IMR-90 (cell line): ENCODE results near the gene MS4A6A. TPM values are rescaled to one million over a fixed set of nuclear protein-coding genes. Genes with fewer than 3 reads are reported as not detected.

Experiments used
- ATAC-seq: fragments of 200-7000 bp; cut with Tn5 transposase; 2 replicates; pipeline ENCODE4 v1.9.1; 2020; ENCODE audit warnings: low read depth, mild to moderate bottlenecking, moderate library complexity
- BruUV-seq: library from RNA; stranded (reverse); fragments of 400-500 nt; replicated peaks from 2 replicates; lab custom pipeline; 2021; lab: Mats Ljungman, UMichigan
- CTCF ChIA-PET: fragments of 300-600 bp; formaldehyde crosslinking; extraction: SDS; loops from one replicate; lab custom pipeline; 2021; ENCODE audit warnings: antibody characterized with exemption; lab: Yijun Ruan, JAX
- POLR2A ChIA-PET: fragments of 300-600 bp; sonication (Branson Sonifier 250); formaldehyde crosslinking; loops from one replicate; lab custom pipeline; 2022; ENCODE audit warnings: antibody characterized with exemption; ENCODE audit not compliant: unreplicated experiment; lab: Charles Lee
- DNase-seq: peaks from one replicate; pipeline ENCODE4 v3.0.0; 2013
- H2AFZ ChIP-seq: replicated peaks from 2 replicates; pipeline ENCODE3; 2013; ENCODE audit warnings: low read length, mild to moderate bottlenecking; ENCODE audit not compliant: poor library complexity
- H2AK5ac ChIP-seq: 2 replicates; pipeline ENCODE4 v1.6.1; 2013; ENCODE audit warnings: low read depth, low read length, inconsistent platforms
- H2AK9ac ChIP-seq: replicated peaks from 2 replicates; pipeline ENCODE3; 2013; ENCODE audit warnings: mild to moderate bottlenecking, low read depth, low read length, moderate library complexity; ENCODE audit not compliant: poor library complexity
- H2BK120ac ChIP-seq: 2 replicates; pipeline ENCODE4 v1.6.1; 2013; ENCODE audit warnings: low read depth, low read length, inconsistent platforms
- H2BK15ac ChIP-seq: 3 replicates; pipeline ENCODE4 v1.6.1; 2013; ENCODE audit warnings: low read depth, low read length, inconsistent platforms
- H2BK20ac ChIP-seq: 2 replicates; pipeline ENCODE4 v1.6.1; 2013; ENCODE audit warnings: low read depth, mild to moderate bottlenecking, inconsistent platforms, low read length, moderate library complexity
- H2BK5ac ChIP-seq: 2 replicates; pipeline ENCODE4 v1.6.1; 2013; ENCODE audit warnings: mild to moderate bottlenecking, low read depth, low read length, inconsistent platforms; ENCODE audit not compliant: poor library complexity, severe bottlenecking
- H3K14ac ChIP-seq: replicated peaks from 2 replicates; pipeline ENCODE4 v1.6.1; 2013; ENCODE audit warnings: low read depth, low read length, inconsistent platforms
- H3K18ac ChIP-seq: 2 replicates; pipeline ENCODE4 v1.6.1; 2013; ENCODE audit warnings: low read depth, low read length, control low read depth
- H3K23ac ChIP-seq: 2 replicates; pipeline ENCODE4 v1.6.1; 2013; ENCODE audit warnings: low read depth, low read length, inconsistent platforms
- H3K27ac ChIP-seq: 2 replicates; pipeline ENCODE4 v1.5.1; 2013; ENCODE audit warnings: mild to moderate bottlenecking, control low read depth, low read length; ENCODE audit not compliant: insufficient read depth
- H3K27me3 ChIP-seq: 2 replicates; pipeline ENCODE4 v1.6.1; 2013; ENCODE audit warnings: low read length; ENCODE audit not compliant: control insufficient read depth, insufficient read depth
- H3K36me3 ChIP-seq: 2 replicates; pipeline ENCODE4 v1.6.1; 2013; ENCODE audit warnings: low read length, mixed read lengths; ENCODE audit not compliant: control insufficient read depth, insufficient read depth
- H3K4ac ChIP-seq: 2 replicates; pipeline ENCODE4 v1.6.1; 2013; ENCODE audit warnings: low read depth, low read length, inconsistent platforms
- H3K4me1 ChIP-seq: 2 replicates; pipeline ENCODE4 v1.6.1; 2013; ENCODE audit warnings: low read length, mixed read lengths; ENCODE audit not compliant: control insufficient read depth, insufficient read depth
- H3K4me2 ChIP-seq: 2 replicates; pipeline ENCODE4 v1.6.1; 2013; ENCODE audit warnings: low read depth, mild to moderate bottlenecking, control low read depth, low read length, moderate library complexity
- H3K4me3 ChIP-seq: 2 replicates; pipeline ENCODE4 v1.5.1; 2013; ENCODE audit warnings: low read depth, mild to moderate bottlenecking, control low read depth, low read length, moderate library complexity; ENCODE audit not compliant: insufficient read depth
- H3K56ac ChIP-seq: 2 replicates; pipeline ENCODE4 v1.6.1; 2013; ENCODE audit warnings: low read length, inconsistent platforms; ENCODE audit not compliant: insufficient read depth; ENCODE audit errors: extremely low read depth
- H3K79me1 ChIP-seq, 2 experiments: 2 replicates each; pipeline ENCODE4 v1.6.1; 2013; ENCODE audit warnings: low read length in 2 of 2, inconsistent platforms in 1 of 2, low read depth in 1 of 2
- H3K9ac ChIP-seq: 2 replicates; pipeline ENCODE4 v1.6.1; 2013; ENCODE audit warnings: low read depth, low read length, control low read depth
- H3K9me1 ChIP-seq: 2 replicates; pipeline ENCODE4 v1.6.1; 2013; ENCODE audit warnings: low read length, inconsistent platforms; ENCODE audit not compliant: insufficient read depth
- H3K9me3 ChIP-seq: 2 replicates; pipeline ENCODE4 v1.6.1; 2013; ENCODE audit warnings: low read length; ENCODE audit not compliant: control insufficient read depth, insufficient read depth
- H4K20me1 ChIP-seq: 2 replicates; pipeline ENCODE4 v1.6.1; 2013; ENCODE audit warnings: low read length, inconsistent platforms; ENCODE audit not compliant: insufficient read depth
- H4K5ac ChIP-seq: 2 replicates; pipeline ENCODE4 v1.6.1; 2013; ENCODE audit warnings: mild to moderate bottlenecking, low read depth, low read length, control low read depth
- H4K8ac ChIP-seq, 2 experiments: 2 replicates each; pipeline ENCODE4 v1.6.1; 2013; ENCODE audit warnings: low read depth in 2 of 2, low read length in 2 of 2, control low read depth in 1 of 2, inconsistent platforms in 1 of 2
- H4K91ac ChIP-seq: 2 replicates; pipeline ENCODE4 v1.6.1; 2013; ENCODE audit warnings: low read depth, low read length, inconsistent platforms; ENCODE audit not compliant: insufficient read depth
- BHLHE40 ChIP-seq: fragments of 150-350 bp; IDR thresholded peaks from 2 replicates; pipeline ENCODE4 v1.6.1; 2016; ENCODE audit warnings: mild to moderate bottlenecking, low read depth, low read length
- CEBPB ChIP-seq: IDR thresholded peaks from 2 replicates; pipeline ENCODE4 v1.6.1; 2012; ENCODE audit warnings: low read depth, low read length, improper control_type of control experiment
- CHD1 ChIP-seq: IDR thresholded peaks from 2 replicates; pipeline ENCODE4 v1.6.1; 2012; ENCODE audit warnings: low read depth, low read length, improper control_type of control experiment
- FOS ChIP-seq: fragments of 150-350 bp; IDR thresholded peaks from 2 replicates; pipeline ENCODE4 v1.6.1; 2016; ENCODE audit warnings: low read depth, low read length
- MAFK ChIP-seq: IDR thresholded peaks from 2 replicates; pipeline ENCODE4 v1.6.1; 2012; ENCODE audit warnings: low read depth, low read length, improper control_type of control experiment
- MAZ ChIP-seq: IDR thresholded peaks from 2 replicates; pipeline ENCODE4 v1.6.1; 2012; ENCODE audit warnings: low read depth, mild to moderate bottlenecking, low read length, improper control_type of control experiment, moderate library complexity, borderline replicate concordance
- MXI1 ChIP-seq: IDR thresholded peaks from 2 replicates; pipeline ENCODE4 v1.6.1; 2012; ENCODE audit warnings: low read depth, mild to moderate bottlenecking, low read length, moderate library complexity, borderline replicate concordance
- NFE2L2 ChIP-seq: fragments of 150-350 bp; IDR thresholded peaks from 2 replicates; pipeline ENCODE4 v1.6.1; 2016; ENCODE audit warnings: low read depth, mild to moderate bottlenecking, low read length
- POLR2A ChIP-seq: IDR thresholded peaks from 2 replicates; pipeline ENCODE4 v1.6.1; 2012; ENCODE audit warnings: mild to moderate bottlenecking, low read depth, low read length
- RAD21 ChIP-seq: IDR thresholded peaks from 2 replicates; pipeline ENCODE4 v1.6.1; 2012; ENCODE audit warnings: low read length, improper control_type of control experiment
- RCOR1 ChIP-seq: IDR thresholded peaks from 2 replicates; pipeline ENCODE4 v1.6.1; 2012; ENCODE audit warnings: mild to moderate bottlenecking, low read length, improper control_type of control experiment; ENCODE audit not compliant: insufficient replicate concordance
- RFX5 ChIP-seq: IDR thresholded peaks from 2 replicates; pipeline ENCODE4 v1.8.0; 2012; ENCODE audit warnings: low read depth, mild to moderate bottlenecking, low read length, moderate library complexity
- SMC3 ChIP-seq: fragments of 150-350 bp; IDR thresholded peaks from 2 replicates; pipeline ENCODE4 v1.6.1; 2016; ENCODE audit warnings: low read depth, mild to moderate bottlenecking, antibody characterized with exemption, low read length, moderate library complexity
- WGBS, 2 experiments: methylation state at CpG; one replicate each; pipeline versions ENCODE4 v1.1.5 to v1.1.7; 2013; ENCODE audit warnings: missing lambda C conversion rate in 2 of 2; ENCODE audit not compliant: insufficient read length in 1 of 2; ENCODE audit errors: extremely low coverage in 2 of 2; 5-methylcytosine and 5-hydroxymethylcytosine counted together
- dilution Hi-C: fragments of 300-500 bp; cut with HindIII; formaldehyde crosslinking; loops from one replicate; pipeline ENCODE4 v1.14.3; 2018; ENCODE audit warnings: low sequenced_read_pairs; ENCODE audit not compliant: unreplicated experiment
- in situ Hi-C: fragments of 300-500 bp; cut with MboI; formaldehyde crosslinking; loops from 3 replicates; pipeline ENCODE4 v1.14.3; 2019; ENCODE audit warnings: low sequenced_read_pairs, inconsistent platforms, mixed read lengths
- intact Hi-C: fragments of 100-400 bp; cut with micrococcal nuclease; formaldehyde crosslinking; loops from 2 replicates; pipeline ENCODE4 v1.10.0; 2022
- polyA plus RNA-seq, 3 experiments: library from polyadenylated mRNA; depleted of rRNA; stranded (reverse); fragments of >200 nt; gene quantifications; 2 replicates each; pipeline ENCODE4 v1.2.3, GENCODE V29; 2012; ENCODE audit warnings: low replicate concordance in 1 of 3
- total RNA-seq: library from RNA; depleted of rRNA; stranded (reverse); fragments of >200 nt; gene quantifications from 2 replicates; pipeline ENCODE4 v1.2.3, GENCODE V29; 2012
- TF ChIP-seq, protein P1 (sequence below): conservative IDR thresholded peaks from 2 replicates; pipeline ENCODE4 v1.5.1; 2012; ENCODE audit warnings: mild to moderate bottlenecking, low read depth, low read length, improper control_type of control experiment
- TF ChIP-seq, protein P2 (sequence below): fragments of 150-350 bp; IDR thresholded peaks from 2 replicates; pipeline ENCODE4 v1.6.1; 2017; ENCODE audit warnings: mild to moderate bottlenecking, antibody characterized with exemption, low read length, low read depth
- TF ChIP-seq, protein P3 (sequence below): fragments of 150-350 bp; IDR thresholded peaks from 2 replicates; pipeline ENCODE4 v1.6.1; 2016; ENCODE audit warnings: low read depth, mild to moderate bottlenecking, low read length, moderate library complexity, borderline replicate concordance

Gene MS4A6A
- total and polyA plus RNA-seq, 2 of the 4 experiments (the other 2 are of a cell fraction), result not detected

DNA sequence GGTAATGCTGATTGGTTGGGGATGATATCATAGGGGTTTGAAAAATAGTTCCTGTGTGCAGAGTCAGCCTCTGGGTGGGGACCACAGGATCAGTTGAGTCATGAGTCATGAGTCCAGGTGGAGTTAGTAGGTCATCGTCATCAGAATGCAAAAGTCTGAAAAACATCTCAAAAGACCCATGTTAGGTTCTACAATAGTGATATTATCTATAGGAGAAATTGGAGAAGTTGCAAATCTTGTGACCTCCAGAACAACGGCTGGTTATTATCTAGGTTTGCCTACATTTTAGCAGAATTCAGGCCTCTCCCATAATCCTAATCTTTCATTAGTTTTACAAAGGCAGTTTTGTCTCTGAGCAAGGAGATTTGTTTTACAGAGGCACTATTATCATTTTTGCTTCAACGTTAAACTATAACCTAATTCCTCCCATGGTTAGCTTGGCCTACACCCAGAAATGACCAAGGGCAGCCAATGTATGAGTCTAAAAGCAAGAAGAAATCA is 55.5 kb downstream of the MS4A6A start:
- H2BK120ac ChIP-seq, result no peak overlapping the region
- no peak overlapping the region for H3K4me2 ChIP-seq
- no peak overlapping the region for H4K91ac ChIP-seq
- H3K36me3 ChIP-seq, result no peaks in the 10 kb centered on the region
- no peak overlapping the region for H2AK9ac ChIP-seq
- H3K4ac ChIP-seq, result no peak overlapping the region
- ChIA-PET CTCF (no interaction called here), POLR2A (no interaction called here)
- H4K5ac ChIP-seq, result no peak overlapping the region
- H4K20me1 ChIP-seq, result no peaks in the 10 kb centered on the region
- no peak overlapping the region for H2AK5ac ChIP-seq
- ATAC-seq (no peak), DNase-seq (no peak)
- intact Hi-C loops, result no loop called here
- in situ Hi-C loops, result no loop called here
- no peak overlapping the region for H2BK20ac ChIP-seq
- H3K23ac ChIP-seq, result no peak overlapping the region
- no peak overlapping the region for H2AFZ ChIP-seq
- H3K4me1 ChIP-seq, result no peaks in the 10 kb centered on the region
- no peak overlapping the region for H3K18ac ChIP-seq
- no CpG with 5 or more reads among the region's 3 CpGs for WGBS, 2 experiments
- H3K9me3 ChIP-seq, result peaks cover 2% of the 10 kb centered on the region; the same call in 1 of the 2 replicates
- H3K27me3 ChIP-seq, result no peaks in the 10 kb centered on the region
- no peak overlapping the region for H3K56ac ChIP-seq
- H3K4me3 ChIP-seq, result no peak overlapping the region
- TF ChIP-seq, protein P1, sequence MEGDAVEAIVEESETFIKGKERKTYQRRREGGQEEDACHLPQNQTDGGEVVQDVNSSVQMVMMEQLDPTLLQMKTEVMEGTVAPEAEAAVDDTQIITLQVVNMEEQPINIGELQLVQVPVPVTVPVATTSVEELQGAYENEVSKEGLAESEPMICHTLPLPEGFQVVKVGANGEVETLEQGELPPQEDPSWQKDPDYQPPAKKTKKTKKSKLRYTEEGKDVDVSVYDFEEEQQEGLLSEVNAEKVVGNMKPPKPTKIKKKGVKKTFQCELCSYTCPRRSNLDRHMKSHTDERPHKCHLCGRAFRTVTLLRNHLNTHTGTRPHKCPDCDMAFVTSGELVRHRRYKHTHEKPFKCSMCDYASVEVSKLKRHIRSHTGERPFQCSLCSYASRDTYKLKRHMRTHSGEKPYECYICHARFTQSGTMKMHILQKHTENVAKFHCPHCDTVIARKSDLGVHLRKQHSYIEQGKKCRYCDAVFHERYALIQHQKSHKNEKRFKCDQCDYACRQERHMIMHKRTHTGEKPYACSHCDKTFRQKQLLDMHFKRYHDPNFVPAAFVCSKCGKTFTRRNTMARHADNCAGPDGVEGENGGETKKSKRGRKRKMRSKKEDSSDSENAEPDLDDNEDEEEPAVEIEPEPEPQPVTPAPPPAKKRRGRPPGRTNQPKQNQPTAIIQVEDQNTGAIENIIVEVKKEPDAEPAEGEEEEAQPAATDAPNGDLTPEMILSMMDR, result no peak
- TF ChIP-seq CHD1 (no peak), BHLHE40 (no peak), FOS (no peak), RFX5 (no peak), MAZ (no peak), SMC3 (no peak), NFE2L2 (no peak), CEBPB (no peak), MAFK (no peak), MXI1 (no peak), POLR2A (no peak), RAD21 (no peak), RCOR1 (no peak)
- TF ChIP-seq, protein P2, sequence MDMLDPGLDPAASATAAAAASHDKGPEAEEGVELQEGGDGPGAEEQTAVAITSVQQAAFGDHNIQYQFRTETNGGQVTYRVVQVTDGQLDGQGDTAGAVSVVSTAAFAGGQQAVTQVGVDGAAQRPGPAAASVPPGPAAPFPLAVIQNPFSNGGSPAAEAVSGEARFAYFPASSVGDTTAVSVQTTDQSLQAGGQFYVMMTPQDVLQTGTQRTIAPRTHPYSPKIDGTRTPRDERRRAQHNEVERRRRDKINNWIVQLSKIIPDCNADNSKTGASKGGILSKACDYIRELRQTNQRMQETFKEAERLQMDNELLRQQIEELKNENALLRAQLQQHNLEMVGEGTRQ, result no peak
- TF ChIP-seq, protein P3, sequence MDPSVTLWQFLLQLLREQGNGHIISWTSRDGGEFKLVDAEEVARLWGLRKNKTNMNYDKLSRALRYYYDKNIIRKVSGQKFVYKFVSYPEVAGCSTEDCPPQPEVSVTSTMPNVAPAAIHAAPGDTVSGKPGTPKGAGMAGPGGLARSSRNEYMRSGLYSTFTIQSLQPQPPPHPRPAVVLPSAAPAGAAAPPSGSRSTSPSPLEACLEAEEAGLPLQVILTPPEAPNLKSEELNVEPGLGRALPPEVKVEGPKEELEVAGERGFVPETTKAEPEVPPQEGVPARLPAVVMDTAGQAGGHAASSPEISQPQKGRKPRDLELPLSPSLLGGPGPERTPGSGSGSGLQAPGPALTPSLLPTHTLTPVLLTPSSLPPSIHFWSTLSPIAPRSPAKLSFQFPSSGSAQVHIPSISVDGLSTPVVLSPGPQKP, result no peak
- no peak overlapping the region for H4K8ac ChIP-seq
- no peaks in the 10 kb centered on the region for H3K79me1 ChIP-seq
- no peak overlapping the region for H3K14ac ChIP-seq
- BruUV-seq, result no TSS peak
- no peak overlapping the region for H2BK5ac ChIP-seq
- no peak overlapping the region for H3K27ac ChIP-seq
- H3K9ac ChIP-seq, result no peak overlapping the region
- H2BK15ac ChIP-seq, result no peak overlapping the region
- no peaks in the 10 kb centered on the region for H3K9me1 ChIP-seq
- dilution Hi-C loops, result no loop called here
